Pulmonary artery endothelial cell (primary cell): ENCODE results near the gene TBC1D24. TPM values are rescaled to one million over a fixed set of nuclear protein-coding genes. Genes with fewer than 3 reads are reported as not detected.
A peak's percentile ranks its signal among the peaks of the same experiment; 100 is the strongest.

Experiments used
- DNase-seq: peaks from one replicate; pipeline ENCODE4 v3.0.0-alpha.2; 2011; ENCODE audit warnings: low read depth, low spot score
- total RNA-seq: library from RNA; depleted of rRNA; stranded (reverse); fragments of >200 nt; gene quantifications from 2 replicates; pipeline ENCODE4 v1.2.3, GENCODE V29; 2014

The TBC1D24 gene
- total RNA-seq, 1 donor from 2014 or later = 12.8 TPM

- DNase-seq = no peak
These were observed 23.8 kb downstream of the TBC1D24 start for GRCh38 chr16:2498531-2499253.

GRCh38 chr16:2499454-2499853, 24.5 kb downstream of the TBC1D24 start:
- DNase-seq = no peak

- DNase-seq = no peak
These were observed 25.0 kb downstream of the TBC1D24 start for GRCh38 chr16:2499890-2500429.

GRCh38 chr16:2500430-2500917, 25.5 kb downstream of the TBC1D24 start:
- no peak for DNase-seq

- peak; percentile 30 for DNase-seq
These were observed 26.2 kb downstream of the TBC1D24 start for GRCh38 chr16:2500918-2501750.

GRCh38 chr16:2501946-2502895, 27.3 kb downstream of the TBC1D24 start:
- DNase-seq = no peak

GRCh38 chr16:2505695-2506094, 30.8 kb downstream of the TBC1D24 start:
- no peak for DNase-seq

- no peak for DNase-seq
These were observed 32.2 kb downstream of the TBC1D24 start for GRCh38 chr16:2507052-2507659.

- DNase-seq = no peak
These were observed 32.7 kb downstream of the TBC1D24 start for GRCh38 chr16:2507665-2508064.

GRCh38 chr16:2508722-2509400, 33.9 kb downstream of the TBC1D24 start:
- no peak for DNase-seq

- no peak for DNase-seq
These were observed 36.3 kb downstream of the TBC1D24 start for GRCh38 chr16:2511128-2511800.

GRCh38 chr16:2511996-2512734, 37.2 kb downstream of the TBC1D24 start:
- no peak for DNase-seq

GRCh38 chr16:2512735-2513404, 37.9 kb downstream of the TBC1D24 start:
- DNase-seq = no peak

GRCh38 chr16:2513405-2514332, 38.7 kb downstream of the TBC1D24 start, which contains the start of gene ATP6V0C:
Gene ATP6V0C (plus strand): TSS chr16:2513952. CDS start chr16:2514104, 152 bp downstream.
- DNase-seq = peak; percentile 37

- DNase-seq = no peak
These were observed 39.6 kb downstream of the TBC1D24 start for GRCh38 chr16:2514333-2515179.
